ENCODE data around the gene KY. TPM values are rescaled to one million over a fixed set of nuclear protein-coding genes. Genes with fewer than 3 reads are reported as not detected.

Gene KY
- total and polyA plus RNA-seq, 2 experiments from 2014 or later: not detected

DNA sequence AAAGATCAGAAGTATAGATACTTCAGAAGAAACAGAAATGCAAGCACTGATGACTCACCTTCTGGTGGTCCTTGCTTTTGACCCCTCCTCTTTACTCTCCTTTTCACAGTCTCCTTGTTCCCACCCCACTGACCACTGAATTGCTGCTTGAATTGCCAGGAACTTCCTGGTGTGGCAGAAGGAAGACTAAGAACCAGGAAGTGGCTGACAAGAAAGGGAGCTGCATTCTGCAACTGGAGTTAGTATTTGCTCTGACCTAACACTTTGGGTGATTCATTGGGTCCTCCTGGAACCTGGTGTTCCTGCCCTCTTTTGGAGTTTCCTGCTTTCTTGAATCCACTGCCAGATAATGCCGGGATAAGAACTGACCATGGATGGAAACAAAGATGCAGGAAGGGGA lies 23.0 kb downstream of the KY start (continued):
- TF ChIP-seq EZH2phosphoT487 (IDR thresholded peaks at IDR 0.05; ENCODE audit: unreplicated experiment) (no peak), ZNF331 (CRISPR knock-in tag; IDR thresholded peaks at IDR 0.05; ENCODE audit: low read depth) (no peak), NANOG (IDR thresholded peaks at IDR 0.05; ENCODE audit: borderline replicate concordance) (no peak), STAT1 (IDR thresholded peaks at IDR 0.05; ENCODE audit: unreplicated experiment) (no peak)
- TF ChIP-seq, protein P1, sequence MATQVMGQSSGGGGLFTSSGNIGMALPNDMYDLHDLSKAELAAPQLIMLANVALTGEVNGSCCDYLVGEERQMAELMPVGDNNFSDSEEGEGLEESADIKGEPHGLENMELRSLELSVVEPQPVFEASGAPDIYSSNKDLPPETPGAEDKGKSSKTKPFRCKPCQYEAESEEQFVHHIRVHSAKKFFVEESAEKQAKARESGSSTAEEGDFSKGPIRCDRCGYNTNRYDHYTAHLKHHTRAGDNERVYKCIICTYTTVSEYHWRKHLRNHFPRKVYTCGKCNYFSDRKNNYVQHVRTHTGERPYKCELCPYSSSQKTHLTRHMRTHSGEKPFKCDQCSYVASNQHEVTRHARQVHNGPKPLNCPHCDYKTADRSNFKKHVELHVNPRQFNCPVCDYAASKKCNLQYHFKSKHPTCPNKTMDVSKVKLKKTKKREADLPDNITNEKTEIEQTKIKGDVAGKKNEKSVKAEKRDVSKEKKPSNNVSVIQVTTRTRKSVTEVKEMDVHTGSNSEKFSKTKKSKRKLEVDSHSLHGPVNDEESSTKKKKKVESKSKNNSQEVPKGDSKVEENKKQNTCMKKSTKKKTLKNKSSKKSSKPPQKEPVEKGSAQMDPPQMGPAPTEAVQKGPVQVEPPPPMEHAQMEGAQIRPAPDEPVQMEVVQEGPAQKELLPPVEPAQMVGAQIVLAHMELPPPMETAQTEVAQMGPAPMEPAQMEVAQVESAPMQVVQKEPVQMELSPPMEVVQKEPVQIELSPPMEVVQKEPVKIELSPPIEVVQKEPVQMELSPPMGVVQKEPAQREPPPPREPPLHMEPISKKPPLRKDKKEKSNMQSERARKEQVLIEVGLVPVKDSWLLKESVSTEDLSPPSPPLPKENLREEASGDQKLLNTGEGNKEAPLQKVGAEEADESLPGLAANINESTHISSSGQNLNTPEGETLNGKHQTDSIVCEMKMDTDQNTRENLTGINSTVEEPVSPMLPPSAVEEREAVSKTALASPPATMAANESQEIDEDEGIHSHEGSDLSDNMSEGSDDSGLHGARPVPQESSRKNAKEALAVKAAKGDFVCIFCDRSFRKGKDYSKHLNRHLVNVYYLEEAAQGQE (IDR thresholded peaks at IDR 0.05; ENCODE audit: unreplicated experiment): no peak

DNA sequence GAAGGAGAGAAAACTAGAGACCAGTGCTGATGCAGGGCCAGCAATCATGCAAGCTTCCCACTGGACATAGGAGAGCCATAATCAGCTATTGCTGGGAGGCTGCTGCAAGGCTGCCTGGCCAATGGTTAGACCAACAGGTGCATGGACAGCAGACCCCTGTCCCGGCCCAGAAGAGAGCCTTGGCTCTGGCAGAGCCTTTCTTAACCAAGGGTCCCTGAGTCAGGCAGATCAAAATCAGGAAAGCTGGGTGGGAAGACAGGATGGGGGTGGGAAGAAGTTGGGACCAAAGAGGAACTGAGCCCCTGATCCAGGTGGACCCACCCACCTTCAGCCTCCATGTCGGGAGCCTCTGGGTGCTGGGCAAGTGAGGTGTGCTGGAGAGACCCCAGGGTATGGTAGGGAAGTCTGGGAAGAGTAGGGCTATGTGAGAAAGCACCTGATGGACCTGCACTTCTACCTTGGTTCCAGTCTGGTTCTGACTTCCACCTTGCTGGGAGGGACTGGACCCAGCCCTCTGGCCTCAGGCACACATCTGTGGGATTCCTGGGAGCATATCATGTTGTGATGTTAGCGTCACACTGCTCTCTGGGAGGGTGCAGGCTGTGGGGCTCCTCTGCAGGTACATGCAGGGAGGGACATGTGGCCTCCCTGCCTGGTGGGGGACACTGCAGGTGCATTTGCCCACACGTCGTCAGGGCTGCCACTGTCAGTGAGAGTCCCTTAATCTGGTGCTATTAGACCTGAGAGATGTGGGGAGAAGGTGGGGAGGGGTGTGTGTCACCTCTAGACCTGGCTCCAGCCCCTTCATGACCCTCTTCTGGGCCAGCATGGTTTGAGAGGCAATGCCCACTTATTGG lies 24.7 kb downstream of the KY start:
- ATAC-seq (no peak), DNase-seq (ENCODE audit: low spot score) (no peak)
- peaks cover 9% of the 10 kb centered on the region; the same call in 2 of the 3 replicates for H3K36me3 Mint-ChIP-seq (ENCODE audit: low read depth)
- Histone ChIP-seq H3K4me3 (no peak overlapping the region), H3K36me3 (ENCODE audit: insufficient read depth) (no peaks in the 10 kb centered on the region), H3K4me2 (no peak overlapping the region), H3K4me1 (ENCODE audit: insufficient read depth) (no peaks in the 10 kb centered on the region), H3K27ac (ENCODE audit: low read depth) (no peak overlapping the region), H3K9me2 (ENCODE audit: insufficient read depth) (0 out of 2 replicates have a peak, but pooled peaks cover 10% of the 10 kb centered on the region), H3K27me3 (ENCODE audit: insufficient read depth) (no peaks in the 10 kb centered on the region), H2AFZ (no peak overlapping the region), H3K79me2 (replicated peaks; ENCODE audit: insufficient read depth) (no peaks in the 10 kb centered on the region), H4K20me1 (replicated peaks; ENCODE audit: insufficient read depth) (no peaks in the 10 kb centered on the region), H3F3A (replicated peaks; ENCODE audit: low read depth) (no peaks in the 10 kb centered on the region)
- peaks cover 5% of the 10 kb centered on the region for H3K27me3 Mint-ChIP-seq (ENCODE audit: insufficient read depth, low read depth, poor library complexity)
- no peaks in the 10 kb centered on the region; the same call in 2 of the 3 replicates for H3K4me1 Mint-ChIP-seq
- H3K4me3 Mint-ChIP-seq: no peak overlapping the region
- H3K27ac Mint-ChIP-seq: no peak overlapping the region
- H3K9me3 Mint-ChIP-seq: peaks cover 10% of the 10 kb centered on the region
- no peak for TF ChIP-seq ZNF331 (CRISPR knock-in tag; IDR thresholded peaks at IDR 0.05; ENCODE audit: low read depth)
- TF ChIP-seq, protein P2, sequence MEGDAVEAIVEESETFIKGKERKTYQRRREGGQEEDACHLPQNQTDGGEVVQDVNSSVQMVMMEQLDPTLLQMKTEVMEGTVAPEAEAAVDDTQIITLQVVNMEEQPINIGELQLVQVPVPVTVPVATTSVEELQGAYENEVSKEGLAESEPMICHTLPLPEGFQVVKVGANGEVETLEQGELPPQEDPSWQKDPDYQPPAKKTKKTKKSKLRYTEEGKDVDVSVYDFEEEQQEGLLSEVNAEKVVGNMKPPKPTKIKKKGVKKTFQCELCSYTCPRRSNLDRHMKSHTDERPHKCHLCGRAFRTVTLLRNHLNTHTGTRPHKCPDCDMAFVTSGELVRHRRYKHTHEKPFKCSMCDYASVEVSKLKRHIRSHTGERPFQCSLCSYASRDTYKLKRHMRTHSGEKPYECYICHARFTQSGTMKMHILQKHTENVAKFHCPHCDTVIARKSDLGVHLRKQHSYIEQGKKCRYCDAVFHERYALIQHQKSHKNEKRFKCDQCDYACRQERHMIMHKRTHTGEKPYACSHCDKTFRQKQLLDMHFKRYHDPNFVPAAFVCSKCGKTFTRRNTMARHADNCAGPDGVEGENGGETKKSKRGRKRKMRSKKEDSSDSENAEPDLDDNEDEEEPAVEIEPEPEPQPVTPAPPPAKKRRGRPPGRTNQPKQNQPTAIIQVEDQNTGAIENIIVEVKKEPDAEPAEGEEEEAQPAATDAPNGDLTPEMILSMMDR (conservative IDR thresholded peaks at IDR 0.05; ENCODE audit: low read depth in 2 of 2): no peak
- TF ChIP-seq JUNB (IDR thresholded peaks at IDR 0.05; ENCODE audit: unreplicated experiment): no peak
- no peak for TF ChIP-seq EZH2phosphoT487 (IDR thresholded peaks at IDR 0.05; ENCODE audit: unreplicated experiment)
- TF ChIP-seq, protein P1 (IDR thresholded peaks at IDR 0.05; ENCODE audit: unreplicated experiment): no peak

Data from GM23338 (cell line).